ENCODE measurements around the gene AGAP1.

DNA sequence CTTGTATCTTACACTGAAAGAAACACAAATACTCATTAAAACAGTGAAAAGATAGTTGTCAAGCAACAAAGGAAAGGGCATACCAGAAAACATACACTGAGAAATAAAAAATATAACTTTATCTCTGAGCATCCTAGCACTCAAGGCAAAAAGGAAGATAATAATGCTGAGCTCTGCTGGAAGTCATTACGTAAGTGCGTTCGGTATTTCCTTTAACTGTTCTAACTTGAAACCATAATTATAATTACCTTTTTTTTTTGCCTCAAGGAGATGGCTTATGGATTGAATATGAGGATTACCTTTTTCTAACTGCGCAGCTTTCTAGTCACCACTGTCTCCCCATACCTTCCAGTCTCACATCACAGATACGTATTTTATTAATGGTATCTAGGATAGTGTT is 366.3 kb downstream of the AGAP1 start:
- TF ChIP-seq TAF1 (IDR thresholded peaks at IDR 0.05; ENCODE audit: low read depth, low read length) (no peak), POLR2A (IDR thresholded peaks at IDR 0.05; ENCODE audit: low read depth, low read length) (no peak), POLR2AphosphoS5 (IDR thresholded peaks at IDR 0.05; ENCODE audit: low read depth, low read length) (no peak)
